Stimulated activated memory B cell treated with anti-CD40 and anti-IgM and Interleukin-4, amounts not matched to agents 10 μg/mL and 1 μg/mL and 100 μg/mL, for 72 hours (primary cell): ENCODE measurements around the gene CGN.

Experiments used
- ATAC-seq: fragments of 150-1000 bp; cut with Tn5 transposase; 2 replicates; pipeline ENCODE4 v1.10.0; 2021
- H3K27ac Mint-ChIP-seq: one replicate; pipeline ENCODE4 v1.8.0; 2022; ENCODE audit warnings: mild to moderate bottlenecking, mixed read lengths
- H3K27me3 Mint-ChIP-seq: one replicate; pipeline ENCODE4 v1.8.0; 2022; ENCODE audit warnings: mixed read lengths
- H3K36me3 Mint-ChIP-seq: one replicate; pipeline ENCODE4 v1.8.0; 2022; ENCODE audit warnings: mixed read lengths
- H3K4me1 Mint-ChIP-seq: one replicate; pipeline ENCODE4 v1.8.0; 2022; ENCODE audit warnings: mixed read lengths
- H3K4me3 Mint-ChIP-seq: one replicate; pipeline ENCODE4 v1.8.0; 2022; ENCODE audit warnings: mild to moderate bottlenecking, moderate library complexity, mixed read lengths
- H3K9me3 Mint-ChIP-seq: one replicate; pipeline ENCODE4 v1.8.0; 2022; ENCODE audit warnings: mixed read lengths

CGN gene

DNA sequence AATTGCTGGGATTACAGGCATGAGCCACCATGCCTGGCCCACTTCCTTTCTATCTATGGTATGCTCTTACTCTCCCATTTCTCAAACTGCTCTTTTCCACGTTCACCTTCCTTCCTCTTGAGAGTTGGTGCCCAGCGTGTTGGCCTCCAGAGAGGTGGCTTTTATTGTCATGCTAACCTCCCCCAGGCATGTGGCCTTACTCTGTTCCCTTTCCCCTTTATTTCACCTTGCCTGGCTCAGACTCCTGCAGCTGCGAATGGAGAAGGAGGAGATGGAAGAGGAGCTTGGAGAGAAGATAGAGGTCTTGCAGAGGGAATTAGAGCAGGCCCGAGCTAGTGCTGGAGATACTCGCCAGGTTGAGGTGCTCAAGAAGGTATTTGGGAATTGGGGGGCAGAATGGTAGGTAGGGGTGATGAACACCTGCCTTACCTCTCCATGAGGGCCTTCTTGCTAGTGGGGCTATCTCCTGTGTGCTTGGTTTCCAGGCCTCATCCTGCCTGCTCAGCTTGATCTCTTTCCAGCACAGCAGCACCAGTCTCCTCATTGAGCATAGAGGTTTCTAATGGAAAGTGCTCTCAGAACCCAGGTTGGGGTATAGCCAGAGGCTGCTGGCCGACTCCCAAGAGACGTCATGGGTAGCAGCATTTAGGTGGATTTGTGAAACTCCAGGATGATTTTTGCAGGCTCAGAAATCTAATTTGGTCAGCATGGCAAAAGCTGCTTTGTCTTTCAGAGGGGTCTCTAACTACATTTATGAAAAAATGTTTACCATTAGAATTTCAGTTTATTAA, 15.7 kb downstream of the CGN start:
- no peak for ATAC-seq
- Mint-ChIP-seq H3K36me3 (peaks cover 4% of the 10 kb centered on the region), H3K27me3 (peaks cover 19% of the 10 kb centered on the region), H3K9me3 (no peaks in the 10 kb centered on the region), H3K27ac (no peak overlapping the region), H3K4me3 (no peak overlapping the region), H3K4me1 (peaks cover 12% of the 10 kb centered on the region)

DNA sequence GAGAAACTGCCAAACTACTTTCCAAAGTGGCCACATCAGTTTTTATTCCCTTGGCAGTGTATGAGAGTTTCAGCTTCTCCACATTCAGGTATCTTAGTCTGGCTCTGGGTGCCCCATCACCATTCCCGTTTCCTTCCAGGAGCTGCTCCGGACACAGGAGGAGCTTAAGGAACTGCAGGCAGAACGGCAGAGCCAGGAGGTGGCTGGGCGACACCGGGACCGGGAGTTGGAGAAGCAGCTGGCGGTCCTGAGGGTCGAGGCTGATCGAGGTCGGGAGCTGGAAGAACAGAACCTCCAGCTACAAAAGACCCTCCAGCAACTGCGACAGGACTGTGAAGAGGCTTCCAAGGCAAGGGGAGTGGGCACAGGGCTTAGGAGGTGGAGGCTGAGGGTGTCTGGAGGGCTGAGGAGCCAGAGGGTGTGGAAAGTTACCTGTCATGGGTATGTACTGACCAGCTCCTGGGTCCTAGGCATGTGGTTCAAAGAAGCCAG, 18.1 kb downstream of the CGN start:
- Mint-ChIP-seq H3K4me3 (no peak overlapping the region), H3K4me1 (peaks cover 12% of the 10 kb centered on the region), H3K27me3 (peaks cover 16% of the 10 kb centered on the region), H3K9me3 (no peaks in the 10 kb centered on the region), H3K27ac (no peak overlapping the region), H3K36me3 (peaks cover 4% of the 10 kb centered on the region)
- ATAC-seq = no peak

DNA sequence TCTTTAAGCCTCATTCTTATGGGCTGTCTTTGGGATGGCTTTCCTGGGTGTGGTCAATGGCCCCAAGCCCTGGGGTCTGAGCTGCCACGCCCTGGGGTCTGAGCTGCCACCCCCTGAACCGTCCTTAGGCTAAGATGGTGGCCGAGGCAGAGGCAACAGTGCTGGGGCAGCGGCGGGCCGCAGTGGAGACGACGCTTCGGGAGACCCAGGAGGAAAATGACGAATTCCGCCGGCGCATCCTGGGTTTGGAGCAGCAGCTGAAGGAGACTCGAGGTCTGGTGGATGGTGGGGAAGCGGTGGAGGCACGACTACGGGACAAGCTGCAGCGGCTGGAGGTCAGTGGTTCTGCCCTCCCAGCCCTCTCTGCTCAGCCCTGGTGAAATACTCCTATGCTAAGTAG, 18.6 kb downstream of the CGN start:
- Mint-ChIP-seq H3K4me3 (no peak overlapping the region), H3K27ac (no peak overlapping the region), H3K36me3 (peaks cover under 1% of the 10 kb centered on the region), H3K27me3 (peaks cover 11% of the 10 kb centered on the region), H3K9me3 (no peaks in the 10 kb centered on the region), H3K4me1 (peaks cover 7% of the 10 kb centered on the region)
- no peak for ATAC-seq

DNA sequence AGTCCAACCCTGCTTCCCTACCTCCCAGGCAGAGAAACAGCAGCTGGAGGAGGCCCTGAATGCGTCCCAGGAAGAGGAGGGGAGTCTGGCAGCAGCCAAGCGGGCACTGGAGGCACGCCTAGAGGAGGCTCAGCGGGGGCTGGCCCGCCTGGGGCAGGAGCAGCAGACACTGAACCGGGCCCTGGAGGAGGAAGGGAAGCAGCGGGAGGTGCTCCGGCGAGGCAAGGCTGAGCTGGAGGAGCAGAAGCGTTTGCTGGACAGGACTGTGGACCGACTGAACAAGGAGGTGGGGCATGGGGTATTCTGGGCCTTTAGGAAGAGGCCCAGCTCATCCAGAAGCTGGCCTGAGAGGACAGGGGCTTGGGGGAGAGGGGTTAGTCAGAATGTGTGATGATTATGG, 19.3 kb downstream of the CGN start:
- Mint-ChIP-seq H3K27me3 (peaks cover 10% of the 10 kb centered on the region), H3K27ac (no peak overlapping the region), H3K4me3 (no peak overlapping the region), H3K9me3 (no peaks in the 10 kb centered on the region), H3K4me1 (peaks cover under 1% of the 10 kb centered on the region), H3K36me3 (no peaks in the 10 kb centered on the region)
- no peak for ATAC-seq

DNA sequence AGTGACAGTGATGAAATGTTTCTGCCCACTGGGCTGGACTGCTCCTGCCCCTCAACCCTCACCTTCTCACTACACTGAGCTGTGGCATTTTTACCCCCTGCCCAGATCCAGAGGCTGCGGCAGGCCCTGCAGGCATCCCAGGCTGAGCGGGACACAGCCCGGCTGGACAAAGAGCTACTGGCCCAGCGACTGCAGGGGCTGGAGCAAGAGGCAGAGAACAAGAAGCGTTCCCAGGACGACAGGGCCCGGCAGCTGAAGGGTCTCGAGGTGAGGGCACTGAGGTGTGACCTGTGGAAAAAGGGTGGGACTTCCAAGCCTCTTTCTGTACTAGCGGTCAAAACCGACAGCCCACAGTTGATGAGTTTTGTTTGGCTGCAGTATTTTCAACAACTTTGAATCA, 22.7 kb downstream of the CGN start:
- H3K4me1 Mint-ChIP-seq = no peaks in the 10 kb centered on the region
- no peak overlapping the region for H3K4me3 Mint-ChIP-seq
- no peaks in the 10 kb centered on the region for H3K36me3 Mint-ChIP-seq
- no peak overlapping the region for H3K27ac Mint-ChIP-seq
- H3K9me3 Mint-ChIP-seq = no peaks in the 10 kb centered on the region
- no peak for ATAC-seq
- H3K27me3 Mint-ChIP-seq = peaks cover 10% of the 10 kb centered on the region

DNA sequence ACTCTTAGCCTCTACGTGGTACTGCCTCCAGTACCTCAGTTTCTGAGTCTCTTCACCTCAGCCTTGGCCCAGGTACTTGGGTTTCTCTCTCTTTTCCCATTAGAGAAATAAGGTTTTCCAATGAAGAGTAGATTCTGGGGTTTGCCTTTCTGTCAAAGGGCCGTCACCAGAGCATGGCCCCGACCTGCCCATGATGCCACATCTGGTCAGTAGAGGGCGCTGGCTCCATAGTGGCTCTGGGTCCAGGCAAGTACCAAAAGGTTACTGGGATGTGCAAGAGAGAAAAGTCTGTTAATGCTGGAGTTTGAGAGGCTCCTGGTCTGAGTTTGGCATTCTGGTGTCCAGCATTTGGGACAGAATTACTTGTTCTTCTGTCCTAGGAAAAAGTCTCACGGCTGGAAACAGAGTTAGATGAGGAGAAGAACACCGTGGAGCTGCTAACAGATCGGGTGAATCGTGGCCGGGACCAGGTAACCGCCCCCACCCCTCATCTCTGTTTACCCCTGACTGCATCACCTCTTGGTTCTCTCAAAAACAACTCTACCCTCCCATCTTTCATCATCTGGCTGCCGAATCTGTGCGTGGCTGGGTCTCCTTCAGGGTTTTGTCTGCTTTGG, 23.6 kb downstream of the CGN start:
- no peak overlapping the region for H3K27ac Mint-ChIP-seq
- ATAC-seq = peak; percentile 61
- no peak overlapping the region for H3K4me3 Mint-ChIP-seq

DNA sequence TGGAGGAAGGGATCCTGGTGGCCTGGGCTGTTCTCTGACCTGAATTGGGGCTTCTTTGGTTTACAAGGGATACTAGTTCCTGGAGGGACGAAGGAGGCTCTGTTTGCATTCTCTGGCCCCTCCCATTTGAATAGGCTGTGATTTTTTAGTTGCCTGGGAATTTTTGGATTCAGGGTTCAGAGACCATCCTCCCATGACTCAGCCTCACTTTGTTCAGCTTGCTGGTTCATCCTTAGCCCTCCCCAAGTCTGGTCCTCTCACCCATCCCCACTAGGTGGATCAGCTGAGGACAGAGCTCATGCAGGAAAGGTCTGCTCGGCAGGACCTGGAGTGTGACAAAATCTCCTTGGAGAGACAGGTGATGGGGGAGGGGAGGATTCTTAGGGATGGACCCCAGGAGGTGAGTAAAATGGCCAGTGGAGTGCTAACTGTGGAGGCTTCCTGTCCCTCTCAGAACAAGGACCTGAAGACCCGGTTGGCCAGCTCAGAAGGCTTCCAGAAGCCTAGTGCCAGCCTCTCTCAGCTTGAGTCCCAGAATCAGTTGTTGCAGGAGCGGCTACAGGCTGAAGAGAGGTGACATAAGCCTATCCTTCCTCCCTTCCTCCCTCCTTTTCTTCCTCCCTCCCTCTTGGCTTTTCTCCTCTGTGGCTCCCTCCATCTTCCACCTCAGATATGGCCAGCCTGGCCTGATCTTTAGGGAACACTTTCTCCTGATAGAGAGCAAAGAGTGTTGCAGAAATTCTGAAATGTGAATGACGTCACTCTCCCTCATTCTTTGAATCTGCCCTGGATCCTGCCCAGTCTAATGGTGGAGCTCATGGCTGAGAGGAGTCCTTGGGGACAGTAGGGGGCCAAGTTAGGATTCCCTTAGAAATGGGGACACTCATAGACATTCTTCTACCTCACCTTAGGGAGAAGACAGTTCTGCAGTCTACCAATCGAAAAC, 24.4 kb downstream of the CGN start:
- no peak for ATAC-seq
- Mint-ChIP-seq H3K4me1 (peaks cover 8% of the 10 kb centered on the region), H3K4me3 (no peak overlapping the region), H3K9me3 (no peaks in the 10 kb centered on the region), H3K27ac (no peak overlapping the region), H3K27me3 (peaks cover 1% of the 10 kb centered on the region), H3K36me3 (no peaks in the 10 kb centered on the region)

More for the DNA sequence above, 23.6 kb downstream of the CGN start:
- Mint-ChIP-seq H3K36me3 (no peaks in the 10 kb centered on the region), H3K27me3 (peaks cover under 1% of the 10 kb centered on the region), H3K9me3 (no peaks in the 10 kb centered on the region), H3K4me1 (peaks cover 3% of the 10 kb centered on the region)

DNA sequence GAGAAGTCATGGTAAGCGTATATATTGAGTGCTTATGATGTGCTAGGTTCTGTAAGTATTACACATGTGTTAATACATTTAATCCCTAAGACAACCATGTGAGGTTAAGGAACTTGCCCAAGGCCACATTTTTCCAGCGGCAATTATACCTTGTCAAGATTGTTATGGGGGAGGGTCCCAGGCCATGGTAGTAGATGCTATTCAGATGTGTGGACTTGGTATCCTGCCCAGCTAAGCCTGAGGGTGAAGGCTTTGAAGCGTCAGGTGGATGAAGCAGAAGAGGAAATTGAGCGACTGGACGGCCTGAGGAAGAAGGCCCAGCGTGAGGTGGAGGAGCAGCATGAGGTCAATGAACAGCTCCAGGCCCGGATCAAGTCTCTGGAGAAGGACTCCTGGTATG, 25.3 kb downstream of the CGN start:
- no peak overlapping the region for H3K4me3 Mint-ChIP-seq
- H3K27ac Mint-ChIP-seq = no peak overlapping the region
- peaks cover 7% of the 10 kb centered on the region for H3K27me3 Mint-ChIP-seq
- no peaks in the 10 kb centered on the region for H3K36me3 Mint-ChIP-seq
- no peak for ATAC-seq
- peaks cover 17% of the 10 kb centered on the region for H3K4me1 Mint-ChIP-seq
- no peaks in the 10 kb centered on the region for H3K9me3 Mint-ChIP-seq

DNA sequence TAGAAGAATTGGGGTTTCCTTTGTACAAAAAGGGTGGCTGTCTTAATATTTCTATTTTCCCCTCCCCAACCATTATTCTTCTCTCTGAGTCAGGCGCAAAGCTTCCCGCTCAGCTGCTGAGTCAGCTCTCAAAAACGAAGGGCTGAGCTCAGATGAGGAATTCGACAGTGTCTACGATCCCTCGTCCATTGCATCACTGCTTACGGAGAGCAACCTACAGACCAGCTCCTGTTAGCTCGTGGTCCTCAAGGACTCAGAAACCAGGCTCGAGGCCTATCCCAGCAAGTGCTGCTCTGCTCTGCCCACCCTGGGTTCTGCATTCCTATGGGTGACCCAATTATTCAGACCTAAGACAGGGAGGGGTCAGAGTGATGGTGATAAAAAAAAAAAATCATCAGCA, 25.9 kb downstream of the CGN start:
- Mint-ChIP-seq H3K4me1 (peaks cover 23% of the 10 kb centered on the region), H3K4me3 (no peak overlapping the region), H3K9me3 (no peaks in the 10 kb centered on the region), H3K27me3 (peaks cover 7% of the 10 kb centered on the region), H3K36me3 (no peaks in the 10 kb centered on the region), H3K27ac (no peak overlapping the region)
- ATAC-seq = no peak

DNA sequence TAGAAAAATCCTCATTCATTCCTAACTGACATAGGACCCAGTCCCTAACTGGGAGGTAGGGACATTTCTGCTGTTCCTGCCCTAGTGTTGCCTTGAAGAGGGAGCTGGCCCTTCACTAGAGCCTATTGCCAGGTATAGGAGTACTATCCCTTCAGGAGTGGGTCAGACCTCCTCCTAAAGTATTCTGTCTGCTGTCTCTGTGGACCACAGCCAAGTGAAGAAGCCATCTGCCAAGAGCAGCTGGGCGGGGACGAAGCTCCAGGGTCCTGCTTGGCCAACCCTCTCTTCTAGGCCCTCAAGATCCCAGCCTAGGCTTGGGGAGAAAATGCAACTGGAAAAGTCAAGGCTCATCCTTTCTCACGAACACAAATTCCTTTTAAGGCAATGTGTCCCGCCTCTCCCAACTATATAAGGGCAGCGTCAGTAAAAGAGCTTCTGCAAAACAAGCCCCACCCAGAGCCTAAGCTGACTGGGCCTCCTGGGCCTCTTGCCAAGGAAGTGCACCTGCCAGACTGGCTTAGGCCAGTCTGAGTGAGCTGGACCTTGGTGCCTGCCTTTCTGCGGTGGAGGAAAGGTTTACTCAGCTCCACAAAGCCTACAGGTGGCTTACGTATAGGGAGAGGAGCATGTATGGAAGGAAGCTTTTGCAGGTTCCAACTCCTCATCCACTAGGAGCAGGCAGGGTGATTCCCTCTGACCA, 28.3 kb downstream of the CGN start:
- Mint-ChIP-seq H3K9me3 (no peaks in the 10 kb centered on the region), H3K27ac (peak overlapping the region; percentile 83), H3K36me3 (no peaks in the 10 kb centered on the region), H3K4me3 (peak overlapping the region; percentile 93), H3K27me3 (peaks cover 7% of the 10 kb centered on the region), H3K4me1 (peaks cover 24% of the 10 kb centered on the region)
- ATAC-seq = peak; percentile 65

DNA sequence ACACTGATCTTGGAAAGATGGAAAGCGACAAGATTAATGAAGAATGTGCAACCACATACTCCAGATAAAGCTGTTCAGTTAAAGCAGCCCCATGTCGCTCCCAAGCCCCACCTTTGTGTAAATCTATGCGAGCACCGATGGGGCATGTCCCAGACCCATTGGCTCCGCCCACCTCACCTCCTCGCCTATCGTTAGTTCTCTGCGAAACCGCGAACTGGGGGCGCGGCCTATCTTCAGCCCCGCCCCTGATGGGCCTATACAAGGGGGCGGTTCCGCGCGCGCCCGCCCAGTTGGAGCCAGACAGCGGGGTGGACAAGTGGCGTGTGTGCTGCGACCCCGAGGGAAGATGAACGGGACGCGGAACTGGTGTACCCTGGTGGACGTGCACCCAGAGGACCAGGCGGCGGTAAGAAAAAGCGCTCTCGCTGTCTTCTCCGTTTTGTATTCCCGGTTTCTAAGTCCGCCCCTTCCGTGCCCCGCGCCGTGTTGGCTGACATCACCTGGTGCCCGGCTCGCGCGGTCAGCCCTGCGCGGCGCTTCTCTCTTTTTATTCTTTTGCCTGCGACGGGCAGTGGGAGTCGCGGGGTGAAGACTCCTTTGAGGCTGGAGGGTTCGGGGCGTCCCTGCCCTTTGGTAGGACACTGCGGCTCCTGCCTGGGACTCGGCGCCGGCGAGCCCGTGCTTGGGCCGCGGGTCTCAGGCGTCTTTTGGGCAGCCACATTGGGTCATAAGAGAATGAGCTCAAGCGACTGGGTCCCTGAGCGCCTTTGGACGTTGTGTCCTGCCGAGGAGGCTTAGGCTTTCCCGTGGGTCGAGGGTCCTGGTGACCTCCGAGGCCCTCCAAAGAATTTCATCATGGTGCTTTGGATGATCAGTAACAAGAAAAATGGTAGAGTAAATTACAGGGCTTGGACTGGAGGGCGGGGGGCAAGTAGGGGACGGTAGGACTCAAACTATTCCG, 29.1 kb downstream of the CGN start, which contains the start of gene TUFT1:
Gene TUFT1 (plus strand): TSS at position 289 of the 961 bp plus-strand sequence. CDS start 58 bp downstream, at position 347.
- H3K36me3 Mint-ChIP-seq = no peaks in the 10 kb centered on the region
- H3K27me3 Mint-ChIP-seq = peaks cover 7% of the 10 kb centered on the region
- peaks cover 24% of the 10 kb centered on the region for H3K4me1 Mint-ChIP-seq
- ATAC-seq = peak; percentile 98
- no peaks in the 10 kb centered on the region for H3K9me3 Mint-ChIP-seq
- peak within 1 kb of the TSS; percentile 93 for H3K4me3 Mint-ChIP-seq
- H3K27ac Mint-ChIP-seq = peak within 1 kb of the TSS; percentile 83

DNA sequence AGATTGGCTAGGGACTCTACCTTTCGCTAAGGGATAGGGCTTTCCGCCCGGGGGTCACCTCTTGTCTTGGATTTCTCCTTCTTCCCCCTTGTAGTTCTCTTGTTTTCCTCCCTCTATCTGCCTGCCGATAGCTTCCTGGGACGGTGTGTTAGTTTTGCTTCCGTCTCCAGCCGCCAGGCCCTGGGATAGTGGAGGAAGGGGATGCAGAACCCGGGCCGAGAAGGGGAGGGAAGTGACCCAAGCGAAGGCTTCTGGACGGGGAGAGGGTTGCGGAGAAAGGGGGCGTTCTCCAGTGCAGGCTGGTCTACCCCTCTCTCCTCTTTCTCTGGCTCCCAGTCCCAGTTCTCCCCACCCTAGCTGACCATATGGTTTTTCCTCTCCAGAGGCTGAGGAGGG, 29.8 kb downstream of the CGN start:
- Mint-ChIP-seq H3K27ac (peak overlapping the region; percentile 83), H3K36me3 (no peaks in the 10 kb centered on the region), H3K27me3 (peaks cover 7% of the 10 kb centered on the region), H3K9me3 (no peaks in the 10 kb centered on the region), H3K4me1 (peaks cover 24% of the 10 kb centered on the region), H3K4me3 (peak overlapping the region; percentile 93)
- no peak for ATAC-seq

DNA sequence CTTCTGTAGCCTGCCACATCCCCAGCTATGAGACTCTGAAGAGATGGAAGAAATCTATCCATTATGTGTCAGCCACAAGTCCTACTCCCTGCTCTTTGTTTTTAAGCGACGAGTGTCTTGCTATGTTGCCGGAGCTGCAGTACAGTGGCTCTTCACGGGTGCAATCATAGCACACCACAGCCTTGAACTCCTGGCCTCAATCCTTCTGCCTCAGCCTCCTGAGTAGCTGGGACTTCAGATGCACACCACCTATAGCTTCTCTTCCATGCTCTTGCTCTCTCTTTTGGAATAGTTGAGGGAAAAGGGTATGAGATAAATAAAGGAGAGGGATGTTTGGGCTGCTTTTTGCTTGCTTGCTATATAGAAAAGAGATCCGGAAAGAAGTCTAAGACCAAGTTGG, 30.6 kb downstream of the CGN start:
- no peaks in the 10 kb centered on the region for H3K9me3 Mint-ChIP-seq
- ATAC-seq = no peak
- peak overlapping the region; percentile 93 for H3K4me3 Mint-ChIP-seq
- H3K36me3 Mint-ChIP-seq = no peaks in the 10 kb centered on the region
- H3K4me1 Mint-ChIP-seq = peaks cover 24% of the 10 kb centered on the region
- peaks cover 7% of the 10 kb centered on the region for H3K27me3 Mint-ChIP-seq
- H3K27ac Mint-ChIP-seq = no peak overlapping the region

DNA sequence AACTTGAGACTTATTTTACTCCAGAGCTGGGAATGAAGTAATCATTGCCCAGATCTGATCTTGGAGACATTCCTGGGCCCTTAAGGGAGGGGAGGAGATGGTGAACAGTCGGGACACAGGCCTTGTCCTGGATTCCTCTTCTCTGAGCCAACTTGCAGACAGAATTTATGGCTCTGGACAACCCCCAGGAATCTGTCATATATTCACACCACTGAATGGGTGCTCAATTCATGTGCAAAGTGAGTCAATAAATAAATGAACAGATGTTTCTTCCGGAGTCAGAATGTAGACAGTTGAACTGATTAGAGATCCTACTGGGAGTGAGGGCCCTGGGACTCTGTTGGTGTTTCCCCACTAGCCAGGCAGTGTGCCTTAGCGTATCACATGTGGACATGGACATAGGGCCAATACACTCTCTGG, 31.5 kb downstream of the CGN start:
- no peak for ATAC-seq
- Mint-ChIP-seq H3K27me3 (peaks cover 7% of the 10 kb centered on the region), H3K4me3 (no peak overlapping the region), H3K27ac (no peak overlapping the region), H3K4me1 (peaks cover 24% of the 10 kb centered on the region), H3K9me3 (no peaks in the 10 kb centered on the region), H3K36me3 (no peaks in the 10 kb centered on the region)
